GM18870 (cell line): ENCODE measurements around the gene ITGB3.

Source experiments
- ATAC-seq: cut with Tn5 transposase; IDR thresholded peaks from one replicate; pipeline ENCODE4 v1.9.1; 2021; ENCODE audit warnings: moderate library complexity; ENCODE audit not compliant: unreplicated experiment

ITGB3 gene

GRCh38 chr17:47295874-47296255, 42.2 kb downstream of the ITGB3 start:
- ATAC-seq: no peak

- ATAC-seq: no peak
These were observed 44.2 kb downstream of the ITGB3 start for GRCh38 chr17:47297661-47298400.

GRCh38 chr17:47298712-47299111, 45.1 kb downstream of the ITGB3 start:
- ATAC-seq: no peak

GRCh38 chr17:47299239-47299910, 45.7 kb downstream of the ITGB3 start:
- ATAC-seq: no peak

- no peak for ATAC-seq
These were observed 47.1 kb downstream of the ITGB3 start for GRCh38 chr17:47300718-47301117.

- no peak for ATAC-seq
These were observed 47.5 kb downstream of the ITGB3 start for GRCh38 chr17:47301161-47301560.

- ATAC-seq: no peak
These were observed 48.2 kb downstream of the ITGB3 start for GRCh38 chr17:47301831-47302230.

- no peak for ATAC-seq
These were observed 50.6 kb downstream of the ITGB3 start for GRCh38 chr17:47304186-47304585.

- no peak for ATAC-seq
These were observed 51.8 kb downstream of the ITGB3 start for GRCh38 chr17:47305302-47305923.

GRCh38 chr17:47310186-47310733, 56.6 kb downstream of the ITGB3 start:
- ATAC-seq: no peak

GRCh38 chr17:47311420-47311819, 57.8 kb downstream of the ITGB3 start:
- ATAC-seq: no peak

- ATAC-seq: no peak
These were observed 62.0 kb downstream of the ITGB3 start for GRCh38 chr17:47315451-47316266.

GRCh38 chr17:47316311-47316710, 62.7 kb downstream of the ITGB3 start:
- ATAC-seq: no peak

- ATAC-seq: no peak
These were observed 63.5 kb downstream of the ITGB3 start for GRCh38 chr17:47317119-47317518.

GRCh38 chr17:47318197-47318918, 64.7 kb downstream of the ITGB3 start:
- ATAC-seq: no peak

- ATAC-seq: no peak
These were observed 67.4 kb downstream of the ITGB3 start for GRCh38 chr17:47320879-47321502.

- ATAC-seq: peak; percentile 54
These were observed 70.0 kb downstream of the ITGB3 start, which contains the start of gene EFCAB13 for GRCh38 chr17:47323382-47324223. Gene EFCAB13, plus strand, starts transcription at chr17:47323955. Its CDS starts 4,399 bp downstream, at chr17:47328354.

GRCh38 chr17:47324224-47325020, 70.8 kb downstream of the ITGB3 start:
- ATAC-seq: peak; percentile 31
